KMS-11 (cell line): ENCODE data around the gene ADGRA3.

ENCODE experiments used
- H2AFZ ChIP-seq: fragments of 200-600 bp; sonication (generic); 2 replicates; pipeline ENCODE4 v1.6.1; 2016; ENCODE audit warnings: antibody characterized with exemption, mixed run types, low read depth
- H3K27ac ChIP-seq: fragments of 200-600 bp; sonication (generic); 2 replicates; pipeline ENCODE4 v1.6.1; 2016; ENCODE audit warnings: mild to moderate bottlenecking, mixed run types
- H3K27me3 ChIP-seq: fragments of 200-600 bp; sonication (generic); 2 replicates; pipeline ENCODE4 v1.6.1; 2017; ENCODE audit warnings: mild to moderate bottlenecking, low read depth, mixed run types, moderate library complexity; ENCODE audit not compliant: insufficient read depth
- H3K36me3 ChIP-seq: fragments of 200-600 bp; sonication (generic); 2 replicates; pipeline ENCODE4 v1.6.1; 2017; ENCODE audit warnings: mild to moderate bottlenecking, mixed run types; ENCODE audit not compliant: insufficient read depth
- H3K4me1 ChIP-seq: fragments of 200-600 bp; sonication (generic); 2 replicates; pipeline ENCODE4 v1.6.1; 2016; ENCODE audit warnings: mild to moderate bottlenecking, low read depth, mixed run types; ENCODE audit not compliant: poor library complexity, severe bottlenecking
- H3K4me2 ChIP-seq: fragments of 200-600 bp; sonication (generic); 2 replicates; pipeline ENCODE4 v1.7.0; 2016; ENCODE audit warnings: mild to moderate bottlenecking, mixed run types
- H3K4me3 ChIP-seq: fragments of 200-600 bp; sonication (generic); IDR thresholded peaks from 2 replicates; pipeline ENCODE4 v1.6.1; 2017; ENCODE audit warnings: low read depth, low read length, mixed read lengths; ENCODE audit not compliant: insufficient read depth
- H3K79me2 ChIP-seq: fragments of 200-600 bp; sonication (generic); 2 replicates; pipeline ENCODE4 v1.6.1; 2016; ENCODE audit warnings: low read depth, mixed run types; ENCODE audit not compliant: insufficient read depth
- H3K9ac ChIP-seq: fragments of 200-600 bp; sonication (generic); 2 replicates; pipeline ENCODE4 v1.6.1; 2016; ENCODE audit warnings: mild to moderate bottlenecking, mixed run types
- H4K20me1 ChIP-seq: fragments of 200-600 bp; sonication (generic); 2 replicates; pipeline ENCODE4 v1.6.1; 2016; ENCODE audit warnings: mild to moderate bottlenecking, mixed run types; ENCODE audit not compliant: insufficient read depth
- TF ChIP-seq, protein P1 (sequence below): fragments of 200-600 bp; sonication (generic); conservative IDR thresholded peaks from 2 replicates; pipeline ENCODE4 v1.6.1; 2017; ENCODE audit warnings: low read depth, mild to moderate bottlenecking, antibody characterized with exemption, low read length, moderate library complexity, mixed read lengths

The ADGRA3 gene

DNA sequence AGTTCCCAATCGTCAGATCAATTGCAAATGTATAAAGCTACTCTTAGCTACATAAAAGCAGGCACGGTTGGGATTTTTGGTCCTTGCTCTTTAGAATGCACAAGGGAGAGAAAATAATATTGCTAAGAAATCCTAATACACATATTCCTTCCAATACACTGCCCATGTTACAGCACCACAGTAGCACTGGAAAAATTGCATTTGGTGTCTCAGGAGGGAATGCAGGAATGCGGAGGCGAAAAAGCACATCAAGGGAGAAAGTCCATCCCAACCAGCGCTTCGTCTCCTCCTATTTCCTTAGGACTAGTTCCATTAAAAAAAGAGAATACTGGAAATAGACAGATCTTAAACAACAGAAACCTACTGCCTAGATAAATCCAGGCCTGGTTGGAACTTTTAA is 23.9 kb downstream of the ADGRA3 start:
- Histone ChIP-seq H3K79me2 (no peaks in the 10 kb centered on the region), H3K4me2 (no peak overlapping the region)

DNA sequence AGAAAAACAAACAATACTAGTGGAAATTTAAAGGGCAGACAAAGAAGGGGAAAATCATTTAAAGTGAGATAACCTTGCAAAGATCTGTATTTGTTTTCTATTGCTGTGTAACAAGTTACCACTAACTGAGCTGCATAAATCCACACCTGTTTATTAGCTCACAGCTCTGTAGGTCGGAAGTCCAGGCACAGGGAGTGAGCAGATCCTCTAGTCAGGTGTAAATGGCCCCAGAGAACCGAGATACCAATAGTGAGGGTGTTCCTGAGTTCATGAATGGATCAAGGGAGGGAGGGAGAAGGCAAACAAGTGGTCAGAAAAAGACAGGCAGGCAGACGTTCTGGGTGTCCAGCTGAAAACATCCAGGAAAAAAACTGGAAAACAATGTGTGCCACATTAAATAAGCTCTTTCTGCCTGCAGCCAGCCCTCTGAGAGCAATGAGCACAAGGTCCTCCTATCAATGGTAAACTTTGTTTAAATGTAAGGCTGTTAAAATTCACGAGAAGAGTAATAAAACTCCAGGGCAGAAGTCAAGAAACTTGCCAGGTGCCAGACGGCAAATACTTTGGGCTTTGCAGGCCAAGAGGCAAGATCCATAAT is 25.0 kb downstream of the ADGRA3 start:
- Histone ChIP-seq H3K4me3 (no peak overlapping the region), H3K27ac (no peak overlapping the region), H3K79me2 (no peaks in the 10 kb centered on the region), H4K20me1 (no peaks in the 10 kb centered on the region), H3K4me2 (no peak overlapping the region), H3K27me3 (no peaks in the 10 kb centered on the region), H2AFZ (no peak overlapping the region), H3K36me3 (no peaks in the 10 kb centered on the region), H3K9ac (no peak overlapping the region), H3K4me1 (no peaks in the 10 kb centered on the region)
- TF ChIP-seq, protein P1, sequence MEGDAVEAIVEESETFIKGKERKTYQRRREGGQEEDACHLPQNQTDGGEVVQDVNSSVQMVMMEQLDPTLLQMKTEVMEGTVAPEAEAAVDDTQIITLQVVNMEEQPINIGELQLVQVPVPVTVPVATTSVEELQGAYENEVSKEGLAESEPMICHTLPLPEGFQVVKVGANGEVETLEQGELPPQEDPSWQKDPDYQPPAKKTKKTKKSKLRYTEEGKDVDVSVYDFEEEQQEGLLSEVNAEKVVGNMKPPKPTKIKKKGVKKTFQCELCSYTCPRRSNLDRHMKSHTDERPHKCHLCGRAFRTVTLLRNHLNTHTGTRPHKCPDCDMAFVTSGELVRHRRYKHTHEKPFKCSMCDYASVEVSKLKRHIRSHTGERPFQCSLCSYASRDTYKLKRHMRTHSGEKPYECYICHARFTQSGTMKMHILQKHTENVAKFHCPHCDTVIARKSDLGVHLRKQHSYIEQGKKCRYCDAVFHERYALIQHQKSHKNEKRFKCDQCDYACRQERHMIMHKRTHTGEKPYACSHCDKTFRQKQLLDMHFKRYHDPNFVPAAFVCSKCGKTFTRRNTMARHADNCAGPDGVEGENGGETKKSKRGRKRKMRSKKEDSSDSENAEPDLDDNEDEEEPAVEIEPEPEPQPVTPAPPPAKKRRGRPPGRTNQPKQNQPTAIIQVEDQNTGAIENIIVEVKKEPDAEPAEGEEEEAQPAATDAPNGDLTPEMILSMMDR: no peak

More for the DNA sequence above, 23.9 kb downstream of the ADGRA3 start:
- H3K36me3 ChIP-seq: no peaks in the 10 kb centered on the region
- H3K27me3 ChIP-seq: no peaks in the 10 kb centered on the region
- TF ChIP-seq, protein P1: no peak
- H3K9ac ChIP-seq: no peak overlapping the region
- H3K4me3 ChIP-seq: no peak overlapping the region
- H3K27ac ChIP-seq: no peak overlapping the region
- no peaks in the 10 kb centered on the region for H3K4me1 ChIP-seq
- no peaks in the 10 kb centered on the region for H4K20me1 ChIP-seq
- no peak overlapping the region for H2AFZ ChIP-seq

DNA sequence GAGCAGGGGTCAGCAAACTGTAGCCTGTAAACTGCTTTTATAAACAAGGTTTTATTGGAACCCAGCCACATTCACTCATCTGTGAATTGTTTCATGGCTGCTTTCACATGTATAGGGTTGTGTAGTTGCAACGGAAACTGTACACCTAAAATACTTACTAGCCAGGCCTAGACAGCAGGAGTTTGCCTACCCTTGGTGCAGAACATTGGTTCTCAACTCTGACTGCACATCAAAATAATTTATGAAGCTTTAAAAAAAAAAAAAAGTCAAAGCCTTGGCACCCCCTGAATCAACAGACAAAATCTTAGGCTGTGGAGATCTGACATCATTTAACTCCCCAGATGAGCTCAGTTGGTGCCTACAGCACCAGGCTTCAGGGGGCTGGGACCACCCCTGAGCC is 27.8 kb downstream of the ADGRA3 start:
- no peak overlapping the region for H2AFZ ChIP-seq
- H3K4me3 ChIP-seq: no peak overlapping the region
- no peak overlapping the region for H3K27ac ChIP-seq
- H3K9ac ChIP-seq: no peak overlapping the region
- H3K79me2 ChIP-seq: no peaks in the 10 kb centered on the region
- no peak overlapping the region for H3K4me2 ChIP-seq
- no peaks in the 10 kb centered on the region for H3K27me3 ChIP-seq
- TF ChIP-seq, protein P1: no peak
- no peaks in the 10 kb centered on the region for H3K36me3 ChIP-seq
- H4K20me1 ChIP-seq: no peaks in the 10 kb centered on the region
- peaks cover 5% of the 10 kb centered on the region for H3K4me1 ChIP-seq

DNA sequence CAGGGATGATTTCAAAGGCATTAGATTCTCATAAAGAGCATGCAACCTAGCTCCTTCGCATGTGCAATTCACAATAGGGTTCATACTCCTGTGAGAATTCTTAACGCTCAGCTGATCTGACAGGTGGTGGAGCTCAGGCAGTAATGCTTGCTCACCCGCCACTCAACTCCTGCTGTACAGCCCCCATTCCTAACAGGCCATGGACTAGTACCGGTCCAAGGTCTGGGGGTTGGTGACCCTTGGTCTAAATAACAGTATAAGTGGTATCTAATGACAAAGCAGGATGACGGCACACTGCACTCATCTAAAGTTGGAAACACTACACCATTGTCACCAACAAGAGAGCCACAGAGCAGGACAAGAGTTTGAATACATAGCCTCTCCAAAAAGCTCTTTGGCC is 28.5 kb downstream of the ADGRA3 start:
- no peaks in the 10 kb centered on the region for H3K27me3 ChIP-seq
- no peak overlapping the region for H3K9ac ChIP-seq
- no peak overlapping the region for H3K27ac ChIP-seq
- H3K4me2 ChIP-seq: no peak overlapping the region
- H3K4me1 ChIP-seq: peaks cover 5% of the 10 kb centered on the region
- no peak overlapping the region for H2AFZ ChIP-seq
- no peak overlapping the region for H3K4me3 ChIP-seq
- no peaks in the 10 kb centered on the region for H4K20me1 ChIP-seq
- TF ChIP-seq, protein P1: no peak
- no peaks in the 10 kb centered on the region for H3K79me2 ChIP-seq
- no peaks in the 10 kb centered on the region for H3K36me3 ChIP-seq
